Measurements from ENCODE around the gene REM2.

REM2 gene

GRCh38 chr14:22883173-22883976, at the start of gene REM2:
REM2 (plus strand) TSS chr14:22883222; CDS start chr14:22883288, 66 bp downstream.
- DNase-seq, result no peak

GRCh38 chr14:22835505-22835904, 47.5 kb upstream of the REM2 start:
- DNase-seq, result no peak

- DNase-seq, result no peak
Observed at GRCh38 chr14:22836301-22837113, 46.5 kb upstream of the REM2 start, which contains the start of gene MMP14. MMP14 (plus strand) TSS chr14:22836585; CDS start chr14:22836818, 233 bp downstream.

GRCh38 chr14:22837114-22837749, 45.8 kb upstream of the REM2 start:
- no peak for DNase-seq

- no peak for DNase-seq
Observed at GRCh38 chr14:22837750-22838538, 45.1 kb upstream of the REM2 start.

- no peak for DNase-seq
Observed at GRCh38 chr14:22838631-22839041, 44.4 kb upstream of the REM2 start.

GRCh38 chr14:22839159-22839779, 43.8 kb upstream of the REM2 start:
- DNase-seq, result no peak

GRCh38 chr14:22841311-22841710, 41.7 kb upstream of the REM2 start:
- no peak for DNase-seq

GRCh38 chr14:22841769-22842168, 41.3 kb upstream of the REM2 start:
- no peak for DNase-seq

GRCh38 chr14:22842211-22843122, 40.6 kb upstream of the REM2 start:
- no peak for DNase-seq

- DNase-seq, result no peak
Observed at GRCh38 chr14:22843123-22843925, 39.7 kb upstream of the REM2 start.

GRCh38 chr14:22844221-22845102, 38.6 kb upstream of the REM2 start:
- no peak for DNase-seq

- DNase-seq, result no peak
Observed at GRCh38 chr14:22845103-22845394, 38.0 kb upstream of the REM2 start.

- DNase-seq, result no peak
Observed at GRCh38 chr14:22845821-22846625, 37.0 kb upstream of the REM2 start.

GRCh38 chr14:22846811-22847307, 36.2 kb upstream of the REM2 start:
- no peak for DNase-seq

GRCh38 chr14:22847661-22848341, 35.2 kb upstream of the REM2 start:
- DNase-seq, result no peak

- no peak for DNase-seq
Observed at GRCh38 chr14:22848351-22849164, 34.5 kb upstream of the REM2 start.
